OCI-LY1 (cell line): ENCODE results near the gene CHSY1.

ENCODE experiments used
- CTCF ChIP-seq: fragments of 200-600 bp; sonication (generic), shearing (Covaris generic); IDR thresholded peaks from 2 replicates; pipeline ENCODE4 v1.5.1; 2017; ENCODE audit warnings: mild to moderate bottlenecking, antibody characterized with exemption, low read length, moderate library complexity, mixed read lengths
- EZH2 ChIP-seq: fragments of 200-600 bp; sonication (generic), shearing (Covaris generic); IDR thresholded peaks from 2 replicates; pipeline ENCODE4 v1.8.0; 2017; ENCODE audit warnings: borderline replicate concordance, mixed run types, mild to moderate bottlenecking, antibody characterized with exemption, low read length, moderate library complexity, mixed read lengths

GRCh38 chr15:101193806-101194545 lies 57.9 kb downstream of the CHSY1 start:
- no peak for TF ChIP-seq EZH2
- no peak for TF ChIP-seq CTCF
